AG04450 (cell line): ENCODE results near the gene RNF220. TPM values are rescaled to one million over a fixed set of nuclear protein-coding genes. Genes with fewer than 3 reads are reported as not detected.
A peak's percentile ranks its signal among the peaks of the same experiment; 100 is the strongest.

Experiments
- CTCF ChIA-PET: fragments of 300-600, 350-600 bp; formaldehyde crosslinking; extraction: SDS; loops from one replicate; lab custom pipeline; 2022; ENCODE audit warnings: antibody characterized with exemption, inconsistent platforms; lab: Charles Lee
- POLR2A ChIA-PET: fragments of 350-600 bp; formaldehyde crosslinking; extraction: SDS; loops from one replicate; lab custom pipeline; 2021; ENCODE audit warnings: antibody characterized with exemption, inconsistent platforms; lab: Yijun Ruan, JAX
- DNase-seq: peaks from one replicate; pipeline ENCODE4 v3.0.0-alpha.2; 2011; ENCODE audit warnings: low read depth, low spot score
- H3K27ac ChIP-seq: one replicate; pipeline ENCODE4 v1.5.1; 2012; ENCODE audit warnings: low read depth, low read length, control low read depth
- H3K27me3 ChIP-seq: one replicate; pipeline ENCODE4 v1.6.0; 2012; ENCODE audit warnings: low read length; ENCODE audit not compliant: control insufficient read depth, insufficient read depth
- H3K4me3 ChIP-seq: 2 replicates; pipeline ENCODE4 v1.5.1; 2011; ENCODE audit warnings: mild to moderate bottlenecking, low read depth, low read length, control low read depth
- H3K9me3 ChIP-seq: 2 replicates; pipeline ENCODE4 v1.5.1; 2012; ENCODE audit warnings: low read length; ENCODE audit not compliant: control insufficient read depth, insufficient read depth
- polyA plus RNA-seq: library from polyadenylated mRNA; depleted of rRNA; stranded (reverse); fragments of >200 nt; gene quantifications from 2 replicates; pipeline ENCODE4 v1.2.3, GENCODE V29; 2011
- TF ChIP-seq, protein P1 (sequence below): IDR thresholded peaks from 2 replicates; pipeline ENCODE4 v1.5.1; 2011; ENCODE audit warnings: low read depth, low read length, control low read depth, inconsistent platforms

Gene RNF220
- polyA plus RNA-seq, 1 experiment = 46.4 TPM

DNA sequence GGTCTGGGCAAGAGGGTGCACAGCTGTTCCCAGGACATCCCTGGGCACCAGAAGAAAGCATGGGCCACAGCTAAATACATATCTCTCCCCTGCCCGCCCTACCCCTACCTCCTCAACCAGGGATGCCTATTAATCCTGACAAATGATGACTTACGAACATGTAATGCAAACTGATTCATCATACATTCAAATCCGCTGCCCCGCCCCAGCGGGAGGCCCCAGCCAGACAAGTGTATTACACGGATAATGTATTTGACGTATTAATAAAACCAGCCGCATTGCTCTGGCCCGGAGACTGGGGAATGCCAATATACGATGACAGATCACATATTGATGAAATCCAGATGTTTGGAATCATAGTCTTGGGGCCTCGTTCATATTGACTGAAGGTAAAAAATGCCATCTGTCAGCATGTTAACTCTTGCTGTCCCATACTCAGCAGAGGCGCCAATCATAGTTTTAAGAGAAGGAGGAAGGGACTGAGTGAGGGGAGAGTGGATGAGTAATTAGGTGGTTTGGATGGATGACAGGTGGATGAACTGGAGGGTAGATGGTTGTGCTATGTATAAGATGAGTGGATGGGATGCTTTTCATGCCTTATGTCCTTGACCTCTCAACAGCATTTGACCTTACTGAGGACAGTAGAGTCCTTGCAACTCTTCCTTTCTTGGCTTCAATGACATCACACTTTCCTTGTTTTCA, 201.0 kb downstream of the RNF220 start:
- Histone ChIP-seq H3K9me3 (no peaks in the 10 kb centered on the region; the same call in 1 of the 2 replicates), H3K27ac (no peak overlapping the region), H3K27me3 (peaks cover 44% of the 10 kb centered on the region), H3K4me3 (no peak overlapping the region)
- ChIA-PET CTCF (interaction anchor here (0.8 to 6.7 kb wide), 3 partner anchors 8 to 43 kb away, joined by 3 to 221 read pairs (median 4); no protein-coding TSS in a partner anchor), POLR2A (no interaction called here)
- DNase-seq = no peak
- TF ChIP-seq, protein P1, sequence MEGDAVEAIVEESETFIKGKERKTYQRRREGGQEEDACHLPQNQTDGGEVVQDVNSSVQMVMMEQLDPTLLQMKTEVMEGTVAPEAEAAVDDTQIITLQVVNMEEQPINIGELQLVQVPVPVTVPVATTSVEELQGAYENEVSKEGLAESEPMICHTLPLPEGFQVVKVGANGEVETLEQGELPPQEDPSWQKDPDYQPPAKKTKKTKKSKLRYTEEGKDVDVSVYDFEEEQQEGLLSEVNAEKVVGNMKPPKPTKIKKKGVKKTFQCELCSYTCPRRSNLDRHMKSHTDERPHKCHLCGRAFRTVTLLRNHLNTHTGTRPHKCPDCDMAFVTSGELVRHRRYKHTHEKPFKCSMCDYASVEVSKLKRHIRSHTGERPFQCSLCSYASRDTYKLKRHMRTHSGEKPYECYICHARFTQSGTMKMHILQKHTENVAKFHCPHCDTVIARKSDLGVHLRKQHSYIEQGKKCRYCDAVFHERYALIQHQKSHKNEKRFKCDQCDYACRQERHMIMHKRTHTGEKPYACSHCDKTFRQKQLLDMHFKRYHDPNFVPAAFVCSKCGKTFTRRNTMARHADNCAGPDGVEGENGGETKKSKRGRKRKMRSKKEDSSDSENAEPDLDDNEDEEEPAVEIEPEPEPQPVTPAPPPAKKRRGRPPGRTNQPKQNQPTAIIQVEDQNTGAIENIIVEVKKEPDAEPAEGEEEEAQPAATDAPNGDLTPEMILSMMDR = no peak

DNA sequence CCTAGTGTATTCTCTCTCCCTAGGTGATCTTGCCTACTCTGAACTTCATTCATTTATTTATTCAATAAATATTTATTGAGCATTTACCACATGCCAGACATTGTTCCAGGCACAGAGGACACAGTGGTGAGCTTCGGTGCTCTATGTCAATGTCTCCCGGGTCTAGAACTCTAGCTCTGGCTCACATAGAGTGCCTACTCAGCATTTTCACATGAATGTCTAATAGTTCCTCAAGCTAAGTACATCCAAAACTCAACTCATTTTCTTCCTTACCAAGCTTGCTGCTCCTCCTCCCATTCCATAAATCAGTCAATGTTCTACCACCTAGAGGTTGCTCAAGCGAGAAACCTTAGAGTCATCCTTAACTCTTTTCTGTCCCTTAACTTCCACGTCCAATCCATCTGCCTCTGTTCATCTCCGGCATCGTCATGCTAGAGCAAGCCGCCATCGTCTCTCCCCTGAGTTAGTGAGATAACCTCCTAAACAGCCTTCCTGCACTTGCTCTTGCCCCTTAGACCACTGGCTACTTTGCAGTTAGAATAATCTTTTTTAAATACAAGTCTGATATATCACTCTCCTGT, 201.7 kb downstream of the RNF220 start:
- Histone ChIP-seq H3K27me3 (peaks cover 43% of the 10 kb centered on the region), H3K27ac (no peak overlapping the region), H3K4me3 (no peak overlapping the region), H3K9me3 (no peaks in the 10 kb centered on the region; the same call in 1 of the 2 replicates)
- DNase-seq = no peak
- ChIA-PET CTCF (interaction anchor here (0.8 to 6.7 kb wide), 3 partner anchors 9 to 42 kb away, joined by 3 to 221 read pairs (median 11); no protein-coding TSS in a partner anchor), POLR2A (no interaction called here)
- TF ChIP-seq, protein P1 = no peak

DNA sequence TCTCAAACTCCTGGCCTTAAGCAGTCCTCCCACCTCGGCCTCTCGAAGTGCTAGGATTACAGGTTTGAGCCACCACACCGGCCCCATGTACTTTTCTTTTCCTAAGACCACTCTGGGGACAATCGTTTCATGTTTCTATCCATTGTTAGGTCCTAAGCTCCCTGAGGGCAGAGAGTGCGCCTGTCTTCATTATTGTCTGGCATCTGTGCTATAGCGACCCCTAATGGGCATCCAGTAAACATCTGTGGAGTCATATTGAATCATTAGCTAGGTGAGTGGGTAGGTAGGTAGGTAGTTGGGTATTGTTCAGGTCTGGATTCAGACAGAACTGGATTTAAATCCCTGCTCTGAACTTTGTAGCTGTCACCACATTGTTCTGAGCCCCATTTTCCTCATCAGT, 203.1 kb downstream of the RNF220 start:
- no peak overlapping the region for H3K4me3 ChIP-seq
- CTCF ChIA-PET = interaction anchor here (0.5 to 6.7 kb wide), 10 partner anchors 9 to 559 kb away, joined by 3 to 221 read pairs (median 7); no protein-coding TSS in a partner anchor
- TF ChIP-seq, protein P1 = peak; percentile 28; the same call in 1 of the 2 replicates
- POLR2A ChIA-PET = interaction anchor here (0.6 to 1.2 kb wide), 2 partner anchors 10 to 24 kb away, joined by 5 to 9 read pairs; no protein-coding TSS in a partner anchor
- no peak overlapping the region for H3K27ac ChIP-seq
- peaks cover 30% of the 10 kb centered on the region for H3K27me3 ChIP-seq
- no peaks in the 10 kb centered on the region; the same call in 1 of the 2 replicates for H3K9me3 ChIP-seq
- DNase-seq = no peak

DNA sequence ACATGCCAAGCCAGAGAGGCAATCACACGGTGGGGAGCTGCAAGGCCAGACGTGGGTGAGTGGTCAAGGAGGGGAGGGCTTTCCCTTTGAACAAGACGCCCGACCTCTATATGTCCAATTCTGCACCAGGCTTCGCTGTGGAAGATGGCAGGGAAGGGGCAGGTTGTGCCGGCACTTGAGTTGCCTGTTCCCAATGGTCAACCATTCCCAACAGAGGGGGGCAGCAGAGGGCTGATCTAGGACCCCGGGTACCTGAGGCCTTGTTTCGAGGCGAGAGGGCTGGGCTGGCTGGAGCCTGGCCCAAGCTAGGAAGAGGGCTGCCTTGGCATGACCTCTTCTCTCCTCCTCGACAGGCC, 204.3 kb downstream of the RNF220 start:
- H3K9me3 ChIP-seq = no peaks in the 10 kb centered on the region; the same call in 1 of the 2 replicates
- H3K27me3 ChIP-seq = peaks cover 20% of the 10 kb centered on the region
- no peak overlapping the region for H3K4me3 ChIP-seq
- no peak overlapping the region for H3K27ac ChIP-seq
- TF ChIP-seq, protein P1 = peak; percentile 74
- no peak for DNase-seq
- ChIA-PET CTCF (interaction anchor here (1.1 to 6.7 kb wide), 11 partner anchors 8 to 561 kb away, joined by 3 to 221 read pairs (median 7); no protein-coding TSS in a partner anchor), POLR2A (no interaction called here)
